Right lobe of liver (tissue), 4 donors: Measurements from ENCODE around the gene ALOX5.

ENCODE experiments used
- CTCF ChIP-seq, 4 donors: fragments of 200-600 bp in 3 of 4; fragments of 450-650 bp in 1 of 4; IDR thresholded peaks; one replicate each; pipeline versions ENCODE4 v1.5.1 to v1.8.0; 2016 to 2022; ENCODE audit warnings: antibody characterized with exemption in 4 of 4, mild to moderate bottlenecking in 2 of 4
- POLR2A ChIP-seq: fragments of 450-650 bp; IDR thresholded peaks from one replicate; pipeline ENCODE4 v1.6.1; 2017; ENCODE audit warnings: antibody characterized with exemption, mild to moderate bottlenecking
- donor health status: DM: no; HTN: no; CAD: no.
- donor health status: DM: no; HTN: no; CAD: no.
- donor health status: DM: no; HTN: yes; CAD: no.

- TF ChIP-seq CTCF (IDR thresholded peaks at IDR 0.05) (no peak), POLR2A (no peak)
Observed at GRCh38 chr10:45453639-45454255, 79.7 kb downstream of the ALOX5 start.
